Skeletal muscle cell (primary cell): ENCODE results near the gene FBLN1.
"Not testable (repeated sequence)": the region's sequence is repeated elsewhere in the genome, so short reads cannot be mapped to it uniquely, and the experiment has no call there.

Experiments
- DNase-seq: peaks from one replicate; pipeline ENCODE4 v3.0.0-alpha.2; 2010; ENCODE audit warnings: low read depth
- H3K4me3 ChIP-seq: 2 replicates; pipeline ENCODE4 v1.5.1; 2011; ENCODE audit warnings: low read depth, mild to moderate bottlenecking, control low read depth, low read length, moderate library complexity

Gene FBLN1

GRCh38 chr22:45502215-45503049 is at the start of gene FBLN1:
TSS of gene FBLN1 (plus strand) at chr22:45502883. CDS start at chr22:45502986, 103 bp downstream.
- H3K4me3 ChIP-seq = peak within 1 kb of the TSS; percentile 69
- no peak for DNase-seq

- no peak for DNase-seq
- H3K4me3 ChIP-seq = no peak overlapping the region
Observed at GRCh38 chr22:45453764-45454163, 48.9 kb upstream of the FBLN1 start.

- H3K4me3 ChIP-seq = no peak overlapping the region
- DNase-seq = no peak
Observed at GRCh38 chr22:45454275-45454674, 48.4 kb upstream of the FBLN1 start.

- DNase-seq = no peak
- H3K4me3 ChIP-seq = no peak overlapping the region
Observed at GRCh38 chr22:45455212-45455611, 47.5 kb upstream of the FBLN1 start.

GRCh38 chr22:45455621-45456020 is 47.1 kb upstream of the FBLN1 start:
- no peak for DNase-seq
- no peak overlapping the region for H3K4me3 ChIP-seq

- no peak for DNase-seq
- no peak overlapping the region for H3K4me3 ChIP-seq
Observed at GRCh38 chr22:45456811-45457210, 45.9 kb upstream of the FBLN1 start.

- no peak overlapping the region for H3K4me3 ChIP-seq
- DNase-seq = no peak
Observed at GRCh38 chr22:45458532-45458931, 44.2 kb upstream of the FBLN1 start.

- H3K4me3 ChIP-seq = no peak overlapping the region
Observed at GRCh38 chr22:45459235-45459634, 43.4 kb upstream of the FBLN1 start.

GRCh38 chr22:45460288-45461109 is 42.2 kb upstream of the FBLN1 start:
- H3K4me3 ChIP-seq = no peak overlapping the region
- no peak for DNase-seq

More at GRCh38 chr22:45459235-45459634, 43.4 kb upstream of the FBLN1 start:
- no peak for DNase-seq

GRCh38 chr22:45462034-45462655 is 40.5 kb upstream of the FBLN1 start:
- H3K4me3 ChIP-seq = no peak overlapping the region
- DNase-seq = no peak

GRCh38 chr22:45463691-45464090 is 39.0 kb upstream of the FBLN1 start:
- not testable (repeated sequence) for DNase-seq, H3K4me3 ChIP-seq

GRCh38 chr22:45465633-45466032 is 37.0 kb upstream of the FBLN1 start:
- DNase-seq = no peak
- H3K4me3 ChIP-seq = no peak overlapping the region

- no peak for DNase-seq
- H3K4me3 ChIP-seq = no peak overlapping the region
Observed at GRCh38 chr22:45468872-45469271, 33.8 kb upstream of the FBLN1 start.

- no peak overlapping the region for H3K4me3 ChIP-seq
- no peak for DNase-seq
Observed at GRCh38 chr22:45469281-45470073, 33.2 kb upstream of the FBLN1 start.

- no peak for DNase-seq
- no peak overlapping the region for H3K4me3 ChIP-seq
Observed at GRCh38 chr22:45470871-45471270, 31.8 kb upstream of the FBLN1 start.

- no peak for DNase-seq
- H3K4me3 ChIP-seq = no peak overlapping the region
Observed at GRCh38 chr22:45472426-45472825, 30.3 kb upstream of the FBLN1 start.

- no peak for DNase-seq
- H3K4me3 ChIP-seq = no peak overlapping the region
Observed at GRCh38 chr22:45473626-45474237, 29.0 kb upstream of the FBLN1 start.

- H3K4me3 ChIP-seq = no peak overlapping the region
- DNase-seq = peak; percentile 80
Observed at GRCh38 chr22:45475063-45475747, 27.5 kb upstream of the FBLN1 start.
